Sigmoid colon (tissue), 7 donors: ENCODE measurements around the gene IGFL3. TPM values are rescaled to one million over a fixed set of nuclear protein-coding genes. Genes with fewer than 3 reads are reported as not detected.
"Not testable (repeated sequence)": the region's sequence is repeated elsewhere in the genome, so short reads cannot be mapped to it uniquely, and the experiment has no call there.

ENCODE experiments used
- DNase-seq: peaks from one replicate; pipeline ENCODE4 v3.0.0-alpha.2; 2019
- H3K27ac ChIP-seq, 4 donors: fragments of 200-600 bp; sonication (generic); one replicate each; pipeline ENCODE4 v1.5.1; 2016 to 2019; ENCODE audit warnings: mild to moderate bottlenecking in 1 of 4
- H3K27me3 ChIP-seq, 3 donors: fragments of 200-600 bp; sonication (generic); one replicate each; pipeline ENCODE4 v1.5.1; 2019; ENCODE audit warnings: mild to moderate bottlenecking in 1 of 3
- H3K36me3 ChIP-seq, 4 donors: fragments of 200-600 bp; sonication (generic); one replicate each; pipeline ENCODE4 v1.5.1; 2016 to 2019
- H3K4me1 ChIP-seq, 4 donors: fragments of 200-600 bp; sonication (generic); one replicate each; pipeline ENCODE4 v1.5.1; 2017 to 2019
- H3K4me3 ChIP-seq, 4 donors: fragments of 200-600 bp; sonication (generic); one replicate each; pipeline ENCODE4 v1.5.1; 2017 to 2019; ENCODE audit warnings: mild to moderate bottlenecking in 2 of 4, moderate library complexity in 1 of 4
- H3K9me3 ChIP-seq, 4 donors: fragments of 200-600 bp in 3 of 4; sonication (generic) in 3 of 4; one replicate each; pipeline versions ENCODE4 v1.5.1 to v1.6.1; 2013 to 2019
- CTCF ChIP-seq, 4 experiments: fragments of 450-650 bp in 3 of 4; fragments of 200-600 bp in 1 of 4; IDR thresholded peaks; one replicate each; pipeline ENCODE4 v1.5.1; 2016 to 2019; ENCODE audit warnings: antibody characterized with exemption in 4 of 4, mild to moderate bottlenecking in 3 of 4, moderate library complexity in 2 of 4
- EP300 ChIP-seq, 4 donors: sonication (generic); formaldehyde crosslinking; IDR thresholded peaks; one replicate each; pipeline ENCODE4 v1.6.1; 2017; ENCODE audit warnings: antibody characterized with exemption in 4 of 4
- POLR2A ChIP-seq, 2 donors: fragments of 450-650 bp; IDR thresholded peaks; one replicate each; pipeline ENCODE4 v1.6.1; 2016; ENCODE audit warnings: antibody characterized with exemption in 2 of 2, mild to moderate bottlenecking in 2 of 2, moderate library complexity in 2 of 2
- POLR2AphosphoS5 ChIP-seq, 4 donors: sonication (generic); formaldehyde crosslinking; IDR thresholded peaks; one replicate each; pipeline ENCODE4 v1.6.1; 2017; ENCODE audit warnings: antibody characterized with exemption in 4 of 4
- WGBS, 2 donors: extraction: QIAGEN DNeasy Blood & Tissue Kit; methylation state at CpG; one replicate each; pipeline ENCODE4 v1.1.7; 2013; 5-methylcytosine and 5-hydroxymethylcytosine counted together
- intact Hi-C: fragments of 100-400 bp; cut with DNase I; formaldehyde crosslinking; loops from one replicate; pipeline ENCODE4 v1.15.1; 2023
- polyA plus RNA-seq, 3 donors: library from polyadenylated mRNA; stranded (reverse); fragments of 200-250 nt; gene quantifications; one replicate each; pipeline ENCODE4 v1.2.3, GENCODE V29; 2013
- total RNA-seq, 4 donors: library from RNA; depleted of rRNA; stranded (reverse); fragments of >200 nt; gene quantifications; one replicate each; pipeline ENCODE4 v1.1.0, GENCODE V29; 2016
- donor health status: healthy with polysubstance abuse.
- donor health status: Bipolar disorder and iron deficiency.
- donor health status: healthy.

The IGFL3 gene
- total and polyA plus RNA-seq, 7 donors = not detected

GRCh38 chr19:46081928-46082727 lies 42.4 kb downstream of the IGFL3 start:
- H3K4me3 ChIP-seq = no peak overlapping the region
- WGBS, 2 donors = 45 to 53% methylated on average over 4 of the region's 4 CpGs
- DNase-seq = no peak
- no peaks in the 10 kb centered on the region for H3K36me3 ChIP-seq
- TF ChIP-seq CTCF (IDR thresholded peaks at IDR 0.05) = peak; percentile 45 to 67 (median 60)
- TF ChIP-seq POLR2AphosphoS5 (IDR thresholded peaks at IDR 0.05) = peak in 3 of 4 donors; percentile 11 to 72 (median 66)
- no peak for TF ChIP-seq POLR2A (IDR thresholded peaks at IDR 0.05)
- H3K27me3 ChIP-seq = peaks cover 7 to 15% (median 13%) of the 10 kb centered on the region in 3 donors
- H3K9me3 ChIP-seq = peaks cover 0 to 10% (median 6%) of the 10 kb centered on the region in 4 donors
- intact Hi-C loops = no loop called here
- H3K4me1 ChIP-seq = peaks cover 0 to 15% (median 7%) of the 10 kb centered on the region in 4 donors
- no peak overlapping the region for H3K27ac ChIP-seq

GRCh38 chr19:46080561-46080960 lies 43.9 kb downstream of the IGFL3 start:
- WGBS, 2 donors = 65 to 66% methylated on average over 3 of the region's 3 CpGs
- peaks cover 13 to 30% (median 26%) of the 10 kb centered on the region in 3 donors for H3K27me3 ChIP-seq
- no peak for TF ChIP-seq POLR2A (IDR thresholded peaks at IDR 0.05)
- TF ChIP-seq EP300 (IDR thresholded peaks at IDR 0.05) = no peak
- no peak for TF ChIP-seq POLR2AphosphoS5 (IDR thresholded peaks at IDR 0.05)
- no peak for TF ChIP-seq CTCF (IDR thresholded peaks at IDR 0.05)
- no peak overlapping the region for H3K4me3 ChIP-seq
- no peak for DNase-seq
- intact Hi-C loops = no loop called here
- no peak overlapping the region for H3K27ac ChIP-seq
- peaks cover 0 to 5% (median 1%) of the 10 kb centered on the region in 4 donors for H3K9me3 ChIP-seq
- H3K36me3 ChIP-seq = no peaks in the 10 kb centered on the region
- H3K4me1 ChIP-seq = peaks cover 0 to 19% (median 11%) of the 10 kb centered on the region in 4 donors

- Histone ChIP-seq H3K4me1 (peaks cover 0 to 19% (median 11%) of the 10 kb centered on the region in 4 donors), H3K27me3 (peaks cover 16 to 40% (median 36%) of the 10 kb centered on the region in 3 donors), H3K36me3 (no peaks in the 10 kb centered on the region), H3K4me3 (no peak overlapping the region), H3K27ac (peak overlapping the region in 3 of 4 donors; percentile 53 to 65 (median 62)), H3K9me3 (no peaks in the 10 kb centered on the region)
- no peak for DNase-seq
- TF ChIP-seq EP300 (IDR thresholded peaks at IDR 0.05) (no peak), POLR2A (IDR thresholded peaks at IDR 0.05) (no peak), POLR2AphosphoS5 (IDR thresholded peaks at IDR 0.05) (no peak), CTCF (IDR thresholded peaks at IDR 0.05) (no peak)
- 63 to 85% methylated on average over 7 of the region's 7 CpGs for WGBS, 2 donors
- intact Hi-C loops = no loop called here
Measured at GRCh38 chr19:46079576-46079975, 44.9 kb downstream of the IGFL3 start.

- peak overlapping the region in 3 of 4 donors; percentile 53 to 65 (median 62) for H3K27ac ChIP-seq
Measured at GRCh38 chr19:46078573-46079332, 45.7 kb downstream of the IGFL3 start.

More at GRCh38 chr19:46078573-46079332, 45.7 kb downstream of the IGFL3 start:
- not testable (repeated sequence) for H3K36me3 ChIP-seq, H3K9me3 ChIP-seq
- TF ChIP-seq CTCF (IDR thresholded peaks at IDR 0.05) (peak; percentile 43 to 71 (median 60)), POLR2AphosphoS5 (IDR thresholded peaks at IDR 0.05) (peak in 1 of 4 donors; percentile 27)
- H3K4me3 ChIP-seq = peak overlapping the region in 2 of 4 donors; percentile 7 to 21
- H3K4me1 ChIP-seq = peaks cover 0 to 19% (median 11%) of the 10 kb centered on the region in 4 donors
- peaks cover 16 to 43% (median 39%) of the 10 kb centered on the region in 3 donors for H3K27me3 ChIP-seq
- WGBS, 2 donors = 31 to 66% methylated on average over 43 of the region's 71 CpGs
- intact Hi-C loops = loop anchor here (1.0 kb wide), 1 partner anchor 111 kb away; no protein-coding TSS in a partner anchor
- DNase-seq = peak; percentile 86
